ENCODE measurements around the gene FOXQ1. TPM values are rescaled to one million over a fixed set of nuclear protein-coding genes. Genes with fewer than 3 reads are reported as not detected.

FOXQ1 gene
- total and polyA plus RNA-seq, 10 of the 15 experiments (the other 5 are each of a cell fraction or from before 2014, with no cell fraction given), result 0.08 TPM; not detected in 9

DNA sequence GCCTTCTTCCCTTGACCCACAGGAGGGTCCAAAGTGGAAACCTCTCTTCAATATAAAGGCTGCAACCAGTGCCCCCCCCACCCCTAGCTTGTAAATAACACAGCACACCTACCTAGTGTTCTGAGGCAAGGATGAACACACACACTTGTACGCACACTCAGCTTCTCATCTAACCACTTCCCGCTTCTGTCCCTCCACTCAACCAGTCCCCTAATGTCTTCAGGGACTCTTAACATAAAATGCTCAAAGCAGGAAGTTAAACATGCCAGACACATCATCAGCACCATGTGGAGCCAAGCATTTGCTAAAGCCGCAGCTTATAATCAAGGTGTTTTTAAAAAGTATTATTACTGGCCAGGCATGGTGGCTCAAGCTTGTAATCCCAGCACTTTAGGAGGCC, 35.3 kb downstream of the FOXQ1 start:
- POLR2A ChIA-PET, result no interaction called here
- no peak overlapping the region for H3K4me3 ChIP-seq
- CTCF ChIA-PET, result no interaction called here
- SMC1A ChIA-PET (ENCODE audit: uncharacterized antibody, unreplicated experiment), result no interaction called here
- no peaks in the 10 kb centered on the region for H3K4me1 ChIP-seq (ENCODE audit: control insufficient read depth, insufficient read depth, low read length)
- in situ Hi-C loops (cut with MboI) (no loop called here), intact Hi-C loops (cut with micrococcal nuclease; ENCODE audit: unreplicated experiment) (no loop called here)
- peaks cover 2% of the 10 kb centered on the region; the same call in 2 of the 3 replicates for H3K9me3 ChIP-seq (replicated peaks; ENCODE audit: control insufficient read depth, insufficient read depth, low read length)
- ATAC-seq (no peak), DNase-seq (ENCODE audit: low read depth, low spot score) (no peak), FAIRE-seq (no peak)
- 85% methylated on average over 3 of the region's 3 CpGs for WGBS (ENCODE audit: insufficient coverage, insufficient replicate concordance, low lambda C conversion rate, missing lambda C conversion rate)
- H3K4me2 ChIP-seq (ENCODE audit: control insufficient read depth, insufficient read depth), result no peak overlapping the region
- BruUV-seq (replicated peaks), result no TSS peak
- no peak overlapping the region for H3K27ac ChIP-seq (ENCODE audit: control insufficient read depth, insufficient read depth)
- TF ChIP-seq, protein P1, sequence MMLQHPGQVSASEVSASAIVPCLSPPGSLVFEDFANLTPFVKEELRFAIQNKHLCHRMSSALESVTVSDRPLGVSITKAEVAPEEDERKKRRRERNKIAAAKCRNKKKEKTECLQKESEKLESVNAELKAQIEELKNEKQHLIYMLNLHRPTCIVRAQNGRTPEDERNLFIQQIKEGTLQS (IDR thresholded peaks at IDR 0.05; ENCODE audit: borderline replicate concordance, extremely low read depth, low read depth, low read length), result no peak
- no peak for TF ChIP-seq ZBED1 (IDR thresholded peaks at IDR 0.05; ENCODE audit: borderline replicate concordance)
- no peak for TF ChIP-seq NKRF (conservative IDR thresholded peaks at IDR 0.05)
- no peak for TF ChIP-seq NR2C2 (IDR thresholded peaks at IDR 0.05; ENCODE audit: borderline replicate concordance, control insufficient read depth, insufficient read length, low read depth)
- TF ChIP-seq DPF2 (IDR thresholded peaks at IDR 0.05), result no peak
- no peak for TF ChIP-seq ZNF622 (IDR thresholded peaks at IDR 0.05)
- TF ChIP-seq CEBPB (IDR thresholded peaks at IDR 0.05; ENCODE audit: borderline replicate concordance in 1 of 2, low read depth in 2 of 2, low read length in 2 of 2), result no peak
- TF ChIP-seq SUPT20H (IDR thresholded peaks at IDR 0.05; ENCODE audit: borderline replicate concordance, control insufficient read depth, low read depth, low read length), result no peak
- TF ChIP-seq KAT2A (conservative IDR thresholded peaks at IDR 0.05; ENCODE audit: control insufficient read depth, low read depth, low read length), result no peak
- TF ChIP-seq ZNF217 (IDR thresholded peaks at IDR 0.05), result no peak
- TF ChIP-seq NFYB (IDR thresholded peaks at IDR 0.05; ENCODE audit: insufficient read depth, low read depth, low read length), result no peak
- TF ChIP-seq GATAD2B (conservative IDR thresholded peaks at IDR 0.05; ENCODE audit: low read depth), result no peak
- no peaks in the 10 kb centered on the region for H3K36me3 ChIP-seq (ENCODE audit: control insufficient read depth in 2 of 2, insufficient read depth in 2 of 2, low read length in 1 of 2)
- RAD21 ChIA-PET (ENCODE audit: unreplicated experiment), result no interaction called here
- no peaks in the 10 kb centered on the region for H3K79me2 ChIP-seq (ENCODE audit: control insufficient read depth, insufficient read depth, low read length)
- H3K9ac ChIP-seq (ENCODE audit: control insufficient read depth, insufficient read depth, low read length), result no peak overlapping the region
- H4K20me1 ChIP-seq (ENCODE audit: control insufficient read depth, insufficient read depth), result no peaks in the 10 kb centered on the region
- no peak overlapping the region for H2AFZ ChIP-seq (ENCODE audit: control insufficient read depth, low read depth, low read length)
- H3K27me3 ChIP-seq (replicated peaks in 1 of 2; ENCODE audit: control insufficient read depth in 2 of 2, insufficient read depth in 2 of 2, low read length in 1 of 2), result no peaks in the 10 kb centered on the region; a peak in 2 of 4 replicates
